ENCODE data around the gene NFATC2.

GRCh38 chr20:51484831-51485230 lies 57.7 kb downstream of the NFATC2 start:
- TF ChIP-seq EP300 (IDR thresholded peaks at IDR 0.05; ENCODE audit: borderline replicate concordance), result no peak
- TF ChIP-seq NFIC (IDR thresholded peaks at IDR 0.05), result no peak
- TF ChIP-seq RAD21 (IDR thresholded peaks at IDR 0.05; ENCODE audit: low read depth), result no peak
- no peak for TF ChIP-seq TAF1 (IDR thresholded peaks at IDR 0.05; ENCODE audit: low read depth)
- TF ChIP-seq TCF12 (IDR thresholded peaks at IDR 0.05; ENCODE audit: low read depth), result no peak
- TF ChIP-seq REST (IDR thresholded peaks at IDR 0.05; ENCODE audit: low read depth), result no peak
- TF ChIP-seq MAX (IDR thresholded peaks at IDR 0.05), result no peak
- TF ChIP-seq YY1 (IDR thresholded peaks at IDR 0.05; ENCODE audit: low read depth), result no peak
- no peak for TF ChIP-seq CREB1 (IDR thresholded peaks at IDR 0.05; ENCODE audit: low read depth)
